Astrocyte (in vitro differentiated cells and primary cell): ENCODE results near the gene SGCD. TPM values are rescaled to one million over a fixed set of nuclear protein-coding genes. Genes with fewer than 3 reads are reported as not detected.
A peak's percentile ranks its signal among the peaks of the same experiment; 100 is the strongest.

Experiments used
- DNase-seq: peaks from one replicate; pipeline ENCODE4 v3.0.0-alpha.2; 2010; ENCODE audit warnings: low read depth
- FAIRE-seq: peaks from 2 replicates; lab custom pipeline; 2011; peaks lifted over from hg19 to GRCh38; lab: Jason Lieb, UNC
- H2AFZ ChIP-seq: 2 replicates; pipeline ENCODE4 v1.6.0; 2012; ENCODE audit warnings: low read depth, low read length, inconsistent platforms
- H3K27ac ChIP-seq: 2 replicates; pipeline ENCODE4 v1.5.1; 2011; ENCODE audit warnings: low read depth, low read length, inconsistent platforms
- H3K27me3 ChIP-seq: 2 replicates; pipeline ENCODE4 v1.6.0; 2011; ENCODE audit warnings: low read length, inconsistent platforms; ENCODE audit not compliant: insufficient read depth
- H3K36me3 ChIP-seq: 2 replicates; pipeline ENCODE4 v1.5.1; 2011; ENCODE audit warnings: low read length, inconsistent platforms; ENCODE audit not compliant: insufficient read depth
- H3K4me1 ChIP-seq: 2 replicates; pipeline ENCODE4 v1.5.1; 2011; ENCODE audit warnings: low read length, inconsistent platforms; ENCODE audit not compliant: insufficient read depth
- H3K4me2 ChIP-seq: 2 replicates; pipeline ENCODE4 v1.6.0; 2012; ENCODE audit warnings: low read length, inconsistent platforms
- H3K4me3 ChIP-seq: 2 replicates; pipeline ENCODE4 v1.5.1; 2011; ENCODE audit warnings: low read depth, mild to moderate bottlenecking, low read length, inconsistent platforms; ENCODE audit not compliant: insufficient read depth
- H3K79me2 ChIP-seq: 2 replicates; pipeline ENCODE4 v1.6.0; 2012; ENCODE audit warnings: mild to moderate bottlenecking, low read length, inconsistent platforms; ENCODE audit not compliant: insufficient read depth
- H3K9ac ChIP-seq: 2 replicates; pipeline ENCODE4 v1.6.0; 2012; ENCODE audit warnings: mild to moderate bottlenecking, low read length, inconsistent platforms
- H3K9me3 ChIP-seq: 2 replicates; pipeline ENCODE4 v1.5.1; 2012; ENCODE audit warnings: low read depth, mild to moderate bottlenecking, low read length, inconsistent platforms; ENCODE audit not compliant: insufficient read depth
- H4K20me1 ChIP-seq: 2 replicates; pipeline ENCODE4 v1.6.0; 2012; ENCODE audit warnings: low read length, inconsistent platforms; ENCODE audit not compliant: insufficient read depth
- H3K27ac Mint-ChIP-seq: one replicate; pipeline ENCODE4 v1.8.0; 2021; ENCODE audit warnings: mild to moderate bottlenecking, mixed read lengths; ENCODE audit not compliant: unreplicated experiment
- H3K27me3 Mint-ChIP-seq: one replicate; pipeline ENCODE4 v1.8.0; 2021; ENCODE audit warnings: low read depth, mixed read lengths; ENCODE audit not compliant: unreplicated experiment
- H3K36me3 Mint-ChIP-seq: one replicate; pipeline ENCODE4 v1.8.0; 2021; ENCODE audit warnings: low read depth, mixed read lengths; ENCODE audit not compliant: unreplicated experiment
- H3K4me1 Mint-ChIP-seq: one replicate; pipeline ENCODE4 v1.8.0; 2021; ENCODE audit warnings: low read depth, mixed read lengths; ENCODE audit not compliant: unreplicated experiment
- H3K4me3 Mint-ChIP-seq: one replicate; pipeline ENCODE4 v1.8.0; 2021; ENCODE audit warnings: mild to moderate bottlenecking, moderate library complexity, mixed read lengths; ENCODE audit not compliant: unreplicated experiment
- H3K9me3 Mint-ChIP-seq: one replicate; pipeline ENCODE4 v1.8.0; 2021; ENCODE audit warnings: mild to moderate bottlenecking, mixed read lengths; ENCODE audit not compliant: unreplicated experiment
- CTCF ChIP-seq: IDR thresholded peaks from 2 replicates; pipeline ENCODE4 v1.5.1; 2011; ENCODE audit warnings: low read depth, mild to moderate bottlenecking, inconsistent platforms, low read length, moderate library complexity; ENCODE audit not compliant: insufficient read depth
- EZH2 ChIP-seq: IDR thresholded peaks from 2 replicates; pipeline ENCODE4 v1.6.1; 2012; ENCODE audit warnings: mild to moderate bottlenecking, low read length, inconsistent platforms; ENCODE audit not compliant: insufficient read depth
- total RNA-seq: library from RNA; stranded (reverse); gene quantifications from 2 replicates; pipeline ENCODE4 v1.2.1, GENCODE V29; 2021

Gene SGCD
- total RNA-seq, 1 donor from 2014 or later, result 2.9 TPM

- Histone ChIP-seq H3K4me1 (no peaks in the 10 kb centered on the region), H3K36me3 (no peaks in the 10 kb centered on the region), H3K4me2 (no peak overlapping the region), H3K9me3 (no peaks in the 10 kb centered on the region), H3K27ac (no peak overlapping the region), H2AFZ (no peak overlapping the region), H4K20me1 (no peaks in the 10 kb centered on the region), H3K4me3 (no peak overlapping the region), H3K27me3 (no peaks in the 10 kb centered on the region), H3K79me2 (no peaks in the 10 kb centered on the region), H3K9ac (no peak overlapping the region)
- peaks cover 3% of the 10 kb centered on the region for H3K9me3 Mint-ChIP-seq
- H3K36me3 Mint-ChIP-seq, result no peaks in the 10 kb centered on the region
- no peak for TF ChIP-seq EZH2
- no peak for TF ChIP-seq CTCF
- H3K4me1 Mint-ChIP-seq, result peaks cover 4% of the 10 kb centered on the region
- H3K4me3 Mint-ChIP-seq, result no peak overlapping the region
- H3K27ac Mint-ChIP-seq, result no peak overlapping the region
- FAIRE-seq, result no peak
- no peak for DNase-seq
- H3K27me3 Mint-ChIP-seq, result peaks cover 3% of the 10 kb centered on the region
These were observed 476.4 kb downstream of the SGCD start for GRCh38 chr5:156803404-156803803.

- Histone ChIP-seq H3K9me3 (no peaks in the 10 kb centered on the region), H3K4me3 (no peak overlapping the region), H3K27ac (no peak overlapping the region), H3K27me3 (no peaks in the 10 kb centered on the region), H3K9ac (no peak overlapping the region), H2AFZ (no peak overlapping the region), H3K79me2 (no peaks in the 10 kb centered on the region), H3K4me2 (no peak overlapping the region), H4K20me1 (no peaks in the 10 kb centered on the region), H3K4me1 (no peaks in the 10 kb centered on the region), H3K36me3 (no peaks in the 10 kb centered on the region)
- Mint-ChIP-seq H3K27ac (no peak overlapping the region), H3K27me3 (peaks cover 2% of the 10 kb centered on the region), H3K4me1 (no peaks in the 10 kb centered on the region), H3K36me3 (no peaks in the 10 kb centered on the region), H3K9me3 (peaks cover 2% of the 10 kb centered on the region), H3K4me3 (no peak overlapping the region)
- FAIRE-seq (no peak), DNase-seq (no peak)
- TF ChIP-seq CTCF (no peak), EZH2 (no peak)
These were observed 486.0 kb downstream of the SGCD start for GRCh38 chr5:156812959-156813358.

DNA sequence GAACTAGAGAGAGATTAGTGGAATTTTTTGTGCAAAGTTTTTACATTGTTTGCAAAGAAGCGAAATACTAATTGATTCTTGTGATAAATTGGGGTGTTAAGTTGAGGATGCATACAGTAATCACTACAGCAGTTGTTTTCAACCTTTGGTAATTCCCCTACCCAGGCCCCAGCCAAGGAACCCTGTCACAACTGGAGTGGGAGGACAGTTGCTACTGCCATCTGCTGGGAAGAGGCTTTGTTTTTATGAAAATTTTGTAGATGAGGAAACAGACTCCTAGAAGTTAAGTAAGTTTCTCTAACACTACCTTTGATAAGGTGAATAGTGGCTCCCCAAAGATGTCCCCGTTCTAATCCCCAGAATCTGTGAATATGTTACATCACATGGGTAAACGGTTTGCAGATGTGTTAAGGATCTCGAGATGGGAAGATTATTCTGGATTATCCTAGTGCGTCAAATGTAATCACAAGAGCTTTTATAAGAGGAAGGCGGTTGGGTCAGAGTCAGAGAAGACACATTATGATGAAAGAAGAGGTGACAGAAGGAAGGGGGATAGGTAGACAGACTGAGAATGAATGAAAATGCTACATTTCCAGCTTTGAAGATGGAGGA, 489.1 kb downstream of the SGCD start:
- H3K4me2 ChIP-seq, result no peak overlapping the region
- no peak overlapping the region for H3K27ac ChIP-seq
- no peaks in the 10 kb centered on the region for H3K9me3 ChIP-seq
- Mint-ChIP-seq H3K9me3 (peaks cover 2% of the 10 kb centered on the region), H3K4me1 (no peaks in the 10 kb centered on the region), H3K27me3 (peaks cover 11% of the 10 kb centered on the region), H3K36me3 (peaks cover 3% of the 10 kb centered on the region), H3K27ac (no peak overlapping the region), H3K4me3 (no peak overlapping the region)
- no peaks in the 10 kb centered on the region for H3K36me3 ChIP-seq
- no peaks in the 10 kb centered on the region for H3K79me2 ChIP-seq
- no peaks in the 10 kb centered on the region for H4K20me1 ChIP-seq
- no peak overlapping the region for H2AFZ ChIP-seq
- H3K4me3 ChIP-seq, result no peak overlapping the region
- H3K27me3 ChIP-seq, result no peaks in the 10 kb centered on the region
- FAIRE-seq, result no peak
- peak; percentile 30 for TF ChIP-seq CTCF
- TF ChIP-seq EZH2, result no peak
- no peaks in the 10 kb centered on the region for H3K4me1 ChIP-seq
- DNase-seq, result peak; percentile 2
- no peak overlapping the region for H3K9ac ChIP-seq
